Measurements from ENCODE around the gene TRIM49D1. TPM values are rescaled to one million over a fixed set of nuclear protein-coding genes. Genes with fewer than 3 reads are reported as not detected.
"Not testable (repeated sequence)": the region's sequence is repeated elsewhere in the genome, so short reads cannot be mapped to it uniquely, and the experiment has no call there.

The TRIM49D1 gene
- total RNA-seq, 1 experiment from 2014 or later: not detected

GRCh38 chr11:89872588-89872987, 49.5 kb downstream of the TRIM49D1 start:
- H3K79me2 ChIP-seq (ENCODE audit: low read depth); H3K36me3 ChIP-seq (ENCODE audit: low read depth); H3K27me3 ChIP-seq (ENCODE audit: insufficient read depth, low read depth); H3K9me2 ChIP-seq (ENCODE audit: insufficient read depth); H3F3A ChIP-seq (ENCODE audit: insufficient read depth, low read depth); H3K4me1 ChIP-seq (replicated peaks; ENCODE audit: insufficient read depth); H4K20me1 ChIP-seq (ENCODE audit: insufficient read depth); H2AFZ ChIP-seq; H3K9me3 ChIP-seq (ENCODE audit: insufficient read depth, low read depth); POLR2A ChIA-PET (ENCODE audit: unreplicated experiment); DNase-seq; H3K4me2 ChIP-seq; intact Hi-C loops (cut with micrococcal nuclease; ENCODE audit: unreplicated experiment); CTCF ChIA-PET; H3K4me3 ChIP-seq; BruUV-seq (replicated peaks); H3K27ac ChIP-seq: not testable (repeated sequence)

- H3K4me2 ChIP-seq; H3K27me3 ChIP-seq (ENCODE audit: insufficient read depth, low read depth); H3K9me3 ChIP-seq (ENCODE audit: insufficient read depth, low read depth); DNase-seq; CTCF ChIA-PET; H3K9me2 ChIP-seq (ENCODE audit: insufficient read depth); POLR2A ChIA-PET (ENCODE audit: unreplicated experiment); H3K36me3 ChIP-seq (ENCODE audit: low read depth); H2AFZ ChIP-seq; H3F3A ChIP-seq (ENCODE audit: insufficient read depth, low read depth); H3K4me3 ChIP-seq; intact Hi-C loops (cut with micrococcal nuclease; ENCODE audit: unreplicated experiment); H3K4me1 ChIP-seq (replicated peaks; ENCODE audit: insufficient read depth); H3K79me2 ChIP-seq (ENCODE audit: low read depth); H4K20me1 ChIP-seq (ENCODE audit: insufficient read depth); BruUV-seq (replicated peaks); H3K27ac ChIP-seq: not testable (repeated sequence)
Measured at GRCh38 chr11:89865223-89865622, 56.8 kb downstream of the TRIM49D1 start.

GRCh38 chr11:89863906-89864704, 57.9 kb downstream of the TRIM49D1 start:
- BruUV-seq (replicated peaks); H3K27me3 ChIP-seq (ENCODE audit: insufficient read depth, low read depth); H3K4me1 ChIP-seq (replicated peaks; ENCODE audit: insufficient read depth); CTCF ChIA-PET; DNase-seq; H2AFZ ChIP-seq; H3K9me3 ChIP-seq (ENCODE audit: insufficient read depth, low read depth); H3K4me2 ChIP-seq; H3K36me3 ChIP-seq (ENCODE audit: low read depth); H3K27ac ChIP-seq; H3K4me3 ChIP-seq; H4K20me1 ChIP-seq (ENCODE audit: insufficient read depth); POLR2A ChIA-PET (ENCODE audit: unreplicated experiment); intact Hi-C loops (cut with micrococcal nuclease; ENCODE audit: unreplicated experiment); H3K9me2 ChIP-seq (ENCODE audit: insufficient read depth); H3F3A ChIP-seq (ENCODE audit: insufficient read depth, low read depth); H3K79me2 ChIP-seq (ENCODE audit: low read depth): not testable (repeated sequence)

Other genes starting within 250 kb of the TRIM49D1 start
- gene TRIM77, start 211.9 kb downstream of the TRIM49D1 start, total RNA-seq (2021): not detected in 2 replicates
- not detected in 2 replicates for gene TRIM49, start 113.7 kb downstream of the TRIM49D1 start, total RNA-seq (2021)
- gene TRIM64B, start 43.8 kb downstream of the TRIM49D1 start, total RNA-seq (2021): not detected in 2 replicates
- gene TRIM49D2, start 1.8 kb upstream of the TRIM49D1 start, total RNA-seq (2021): not detected in 2 replicates
- not detected in 2 replicates for gene TRIM64, start 43.8 kb upstream of the TRIM49D1 start, total RNA-seq (2021)
- gene TRIM49C, start 108.9 kb upstream of the TRIM49D1 start, total RNA-seq (2021): not detected in 2 replicates
- gene UBTFL1, start 163.7 kb upstream of the TRIM49D1 start, total RNA-seq (2021): not detected in 2 replicates
- gene NAALAD2, start 212.4 kb upstream of the TRIM49D1 start, total RNA-seq (2021): not detected in 2 replicates